Eye (tissue), 1 donor: Measurements from ENCODE around the gene PSMD9.
A peak's percentile ranks its signal among the peaks of the same experiment; 100 is the strongest.
"Not testable (repeated sequence)": the region's sequence is repeated elsewhere in the genome, so short reads cannot be mapped to it uniquely, and the experiment has no call there.

Source experiments
- DNase-seq: peaks from one replicate; pipeline ENCODE4 v3.0.0-alpha.2; 2015

PSMD9 gene

GRCh38 chr12:121888478-121889273 is at the start of gene PSMD9:
Gene PSMD9 (plus strand): TSS chr12:121888790. CDS start chr12:121888857, 67 bp downstream.
- peak; percentile 98 for DNase-seq

- DNase-seq = peak; percentile 99
Observed at GRCh38 chr12:121839106-121839992, 49.2 kb upstream of the PSMD9 start.

GRCh38 chr12:121839993-121840761 is 48.4 kb upstream of the PSMD9 start:
- no peak for DNase-seq

GRCh38 chr12:121843236-121843982 is 45.2 kb upstream of the PSMD9 start:
- DNase-seq = no peak

GRCh38 chr12:121845701-121846100 is 42.9 kb upstream of the PSMD9 start:
- DNase-seq = no peak

GRCh38 chr12:121849211-121849610 is 39.4 kb upstream of the PSMD9 start:
- no peak for DNase-seq

- DNase-seq = no peak
Observed at GRCh38 chr12:121849665-121850064, 38.9 kb upstream of the PSMD9 start.

- DNase-seq = not testable (repeated sequence)
Observed at GRCh38 chr12:121852392-121852791, 36.2 kb upstream of the PSMD9 start.

GRCh38 chr12:121857322-121858246 is 31.0 kb upstream of the PSMD9 start:
- DNase-seq = peak; percentile 53

- DNase-seq = no peak
Observed at GRCh38 chr12:121858318-121858661, 30.3 kb upstream of the PSMD9 start.

GRCh38 chr12:121858662-121859572 is 29.7 kb upstream of the PSMD9 start, which contains the start of gene HPD:
Gene HPD (minus strand): TSS chr12:121858859. CDS start chr12:121858823, 36 bp downstream.
- DNase-seq = peak; percentile 73

- DNase-seq = no peak
Observed at GRCh38 chr12:121860257-121860656, 28.3 kb upstream of the PSMD9 start.

- not testable (repeated sequence) for DNase-seq
Observed at GRCh38 chr12:121860699-121861098, 27.9 kb upstream of the PSMD9 start.

GRCh38 chr12:121861636-121862254 is 26.8 kb upstream of the PSMD9 start:
- DNase-seq = peak; percentile 48

GRCh38 chr12:121866331-121866730 is 22.3 kb upstream of the PSMD9 start:
- peak; percentile 47 for DNase-seq

GRCh38 chr12:121869229-121869628 is 19.4 kb upstream of the PSMD9 start:
- not testable (repeated sequence) for DNase-seq

- no peak for DNase-seq
Observed at GRCh38 chr12:121871467-121871866, 17.1 kb upstream of the PSMD9 start.

- peak; percentile 31 for DNase-seq
Observed at GRCh38 chr12:121872546-121873215, 15.9 kb upstream of the PSMD9 start.

- no peak for DNase-seq
Observed at GRCh38 chr12:121873216-121873569, 15.4 kb upstream of the PSMD9 start.
